Large intestine (tissue), 3 donors: Measurements from ENCODE around the gene PCDH19. TPM values are rescaled to one million over a fixed set of nuclear protein-coding genes. Genes with fewer than 3 reads are reported as not detected.

Source experiments
- DNase-seq, 2 donors: peaks; one replicate each; pipeline versions ENCODE4 v3.0.0 to v3.0.0-alpha.2; 2013
- H3K27ac ChIP-seq: one replicate; pipeline ENCODE4 v1.5.1; 2013; ENCODE audit warnings: low read length
- H3K27me3 ChIP-seq: 2 replicates; pipeline ENCODE4 v1.6.1; 2013; ENCODE audit warnings: low read length; ENCODE audit not compliant: control insufficient read depth, insufficient read depth
- H3K36me3 ChIP-seq: 2 replicates; pipeline ENCODE4 v1.6.1; 2013; ENCODE audit warnings: low read length; ENCODE audit not compliant: control insufficient read depth, insufficient read depth
- H3K4me1 ChIP-seq: one replicate; pipeline ENCODE4 v1.6.1; 2013; ENCODE audit warnings: low read length; ENCODE audit not compliant: control insufficient read depth, insufficient read depth
- H3K4me3 ChIP-seq: one replicate; pipeline ENCODE4 v1.5.1; 2013; ENCODE audit warnings: low read length
- H3K9me3 ChIP-seq: one replicate; pipeline ENCODE4 v1.6.1; 2013; ENCODE audit warnings: mild to moderate bottlenecking, low read depth, low read length, moderate library complexity; ENCODE audit not compliant: control insufficient read depth
- WGBS: methylation state at CpG from one replicate; pipeline ENCODE4 v1.1.5; 2013; ENCODE audit warnings: low lambda C conversion rate; ENCODE audit not compliant: insufficient coverage; 5-methylcytosine and 5-hydroxymethylcytosine counted together
- polyA plus RNA-seq: library from polyadenylated mRNA; unstranded; fragments of 120-200 nt; gene quantifications from one replicate; pipeline ENCODE4 v1.2.1, GENCODE V29; 2013

Gene PCDH19
- polyA plus RNA-seq, 1 donor, result 1.5 TPM

- WGBS, result no CpG with 5 or more reads among the region's 4 CpGs
- H3K27ac ChIP-seq, result no peak overlapping the region
- H3K4me3 ChIP-seq, result no peak overlapping the region
- DNase-seq, result no peak
- H3K4me1 ChIP-seq, result no peaks in the 10 kb centered on the region
- H3K9me3 ChIP-seq, result no peaks in the 10 kb centered on the region
- no peaks in the 10 kb centered on the region for H3K27me3 ChIP-seq
- H3K36me3 ChIP-seq, result no peaks in the 10 kb centered on the region
Observed at GRCh38 chrX:100353326-100353725, 56.7 kb downstream of the PCDH19 start.

- no peaks in the 10 kb centered on the region for H3K9me3 ChIP-seq
- no peak overlapping the region for H3K4me3 ChIP-seq
- WGBS, result no CpG with 5 or more reads among the region's 5 CpGs
- no peak for DNase-seq
- no peak overlapping the region for H3K27ac ChIP-seq
- H3K36me3 ChIP-seq, result no peaks in the 10 kb centered on the region
- H3K27me3 ChIP-seq, result no peaks in the 10 kb centered on the region
- no peaks in the 10 kb centered on the region for H3K4me1 ChIP-seq
Observed at GRCh38 chrX:100350704-100351489, 59.2 kb downstream of the PCDH19 start.

DNA sequence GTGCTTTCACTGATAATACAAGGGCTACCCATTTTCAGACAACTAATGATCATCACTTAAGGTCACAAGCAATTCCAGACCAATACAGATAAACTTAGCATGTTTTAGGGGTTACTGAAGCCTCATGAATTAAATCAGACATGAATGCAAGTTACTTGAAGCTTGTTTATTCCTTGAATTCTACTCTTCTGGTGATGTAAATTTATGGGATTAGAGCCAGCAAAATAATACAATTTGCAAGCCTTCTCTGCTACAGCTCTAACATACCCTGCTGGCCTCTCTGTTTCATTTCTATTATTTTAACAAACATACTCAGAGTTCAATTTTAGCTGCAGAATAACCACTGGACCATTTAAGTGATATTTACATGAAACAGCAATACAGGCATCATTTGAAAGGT lies 60.7 kb downstream of the PCDH19 start:
- H3K9me3 ChIP-seq, result no peaks in the 10 kb centered on the region
- H3K36me3 ChIP-seq, result no peaks in the 10 kb centered on the region

GRCh38 chrX:100341142-100341510 lies 68.9 kb downstream of the PCDH19 start:
- H3K4me1 ChIP-seq, result no peaks in the 10 kb centered on the region
- no peak overlapping the region for H3K4me3 ChIP-seq
- DNase-seq, result no peak
- H3K27me3 ChIP-seq, result no peaks in the 10 kb centered on the region
- H3K27ac ChIP-seq, result no peak overlapping the region
- H3K9me3 ChIP-seq, result no peaks in the 10 kb centered on the region
- H3K36me3 ChIP-seq, result no peaks in the 10 kb centered on the region
- WGBS, result 71% methylated on average over 1 of the region's 4 CpGs

More for the DNA sequence above, 60.7 kb downstream of the PCDH19 start:
- Histone ChIP-seq H3K27me3 (no peaks in the 10 kb centered on the region), H3K4me1 (no peaks in the 10 kb centered on the region), H3K4me3 (no peak overlapping the region), H3K27ac (no peak overlapping the region)
- DNase-seq, result no peak

DNA sequence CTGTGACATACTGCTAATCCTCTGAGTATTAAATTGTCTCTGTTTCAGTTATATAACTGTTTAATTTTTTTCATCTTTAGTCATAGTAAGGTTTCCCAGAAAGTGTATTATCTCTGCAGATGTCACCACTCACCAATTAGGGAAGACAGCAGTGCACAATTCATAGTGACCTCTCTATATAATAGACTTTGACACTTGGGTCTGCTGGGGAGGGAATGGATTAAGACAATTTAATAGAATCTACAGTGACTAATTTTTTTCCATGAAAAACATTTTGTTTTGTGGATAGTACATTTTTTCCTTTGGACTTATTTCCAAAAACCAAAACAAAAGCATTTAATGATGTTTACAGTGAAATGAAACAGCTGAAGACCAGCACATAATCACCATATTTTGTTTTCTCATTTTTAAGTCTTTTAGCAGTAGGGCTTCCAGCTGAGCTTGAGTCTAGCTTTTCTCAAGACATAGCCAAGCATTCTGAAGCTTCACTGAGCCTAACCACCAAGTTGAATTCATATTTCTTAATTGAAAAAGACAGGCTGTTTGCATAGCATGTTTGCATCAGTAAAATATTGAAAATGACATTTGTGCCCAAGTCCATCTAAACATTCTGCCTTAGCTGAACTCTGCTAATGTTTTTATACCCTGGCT lies 69.5 kb downstream of the PCDH19 start:
- Histone ChIP-seq H3K9me3 (no peaks in the 10 kb centered on the region), H3K27ac (no peak overlapping the region), H3K4me1 (no peaks in the 10 kb centered on the region), H3K4me3 (no peak overlapping the region), H3K27me3 (no peaks in the 10 kb centered on the region), H3K36me3 (no peaks in the 10 kb centered on the region)
- no peak for DNase-seq

- Histone ChIP-seq H3K27me3 (no peaks in the 10 kb centered on the region), H3K4me1 (no peaks in the 10 kb centered on the region), H3K36me3 (no peaks in the 10 kb centered on the region), H3K27ac (no peak overlapping the region), H3K4me3 (no peak overlapping the region), H3K9me3 (no peaks in the 10 kb centered on the region)
- WGBS, result no CpG with 5 or more reads among the region's 6 CpGs
- DNase-seq, result no peak
Observed at GRCh38 chrX:100328351-100328750, 81.7 kb downstream of the PCDH19 start.

GRCh38 chrX:100319716-100320115 lies 90.4 kb downstream of the PCDH19 start:
- Histone ChIP-seq H3K27me3 (no peaks in the 10 kb centered on the region), H3K4me3 (no peak overlapping the region), H3K36me3 (no peaks in the 10 kb centered on the region), H3K27ac (no peak overlapping the region), H3K4me1 (no peaks in the 10 kb centered on the region), H3K9me3 (no peaks in the 10 kb centered on the region)
- no peak for DNase-seq
- WGBS, result no CpG with 5 or more reads among the region's 2 CpGs

DNA sequence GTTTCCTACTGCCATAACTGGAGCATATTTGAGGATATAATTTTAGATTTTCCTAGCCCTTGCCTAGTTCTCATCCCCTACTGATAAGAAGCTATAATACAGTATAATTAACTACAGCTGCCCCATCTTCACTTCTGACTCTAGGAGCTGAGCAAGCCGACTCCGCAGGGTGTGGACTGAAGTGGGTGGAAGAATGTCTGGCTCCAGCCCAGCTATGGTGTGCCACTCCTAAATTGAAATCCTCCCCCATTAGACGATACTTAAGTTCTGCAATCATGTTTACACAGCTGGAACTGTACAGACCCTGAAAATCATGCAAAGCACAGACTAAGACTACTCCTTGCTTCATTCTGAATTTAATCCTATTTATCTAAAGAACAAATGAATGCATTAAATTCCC lies 93.1 kb downstream of the PCDH19 start:
- H3K4me1 ChIP-seq, result no peaks in the 10 kb centered on the region

GRCh38 chrX:100315566-100315965 lies 94.5 kb downstream of the PCDH19 start:
- Histone ChIP-seq H3K9me3 (no peaks in the 10 kb centered on the region), H3K36me3 (no peaks in the 10 kb centered on the region), H3K27ac (no peak overlapping the region), H3K4me3 (no peak overlapping the region), H3K27me3 (no peaks in the 10 kb centered on the region), H3K4me1 (no peaks in the 10 kb centered on the region)
- no peak for DNase-seq
- WGBS, result no CpG with 5 or more reads among the region's 3 CpGs

More for the DNA sequence above, 93.1 kb downstream of the PCDH19 start:
- no peak for DNase-seq
- H3K9me3 ChIP-seq, result no peaks in the 10 kb centered on the region
- H3K36me3 ChIP-seq, result no peaks in the 10 kb centered on the region
- H3K27ac ChIP-seq, result no peak overlapping the region
- no peak overlapping the region for H3K4me3 ChIP-seq
- WGBS, result no CpG with 5 or more reads among the region's 3 CpGs
- H3K27me3 ChIP-seq, result no peaks in the 10 kb centered on the region

DNA sequence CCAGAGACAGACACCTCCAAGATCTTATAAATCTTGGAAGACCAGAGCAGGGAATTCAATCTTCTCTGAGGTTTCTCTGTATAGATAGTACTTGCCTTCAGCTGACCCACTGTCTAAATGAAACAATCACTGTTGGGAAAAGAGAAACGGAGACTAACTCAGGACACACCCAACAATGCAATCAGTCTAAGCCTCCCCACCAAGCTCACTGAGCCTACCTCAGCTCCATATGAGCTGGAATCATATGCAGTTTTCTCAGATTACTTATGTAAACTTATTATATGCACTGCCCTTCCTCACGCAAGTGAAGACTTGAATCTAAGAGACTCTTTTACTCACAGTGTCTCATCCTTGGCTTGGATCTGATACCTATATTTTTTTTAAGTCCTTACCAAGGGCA lies 110.5 kb downstream of the PCDH19 start:
- no peaks in the 10 kb centered on the region for H3K36me3 ChIP-seq
- no peaks in the 10 kb centered on the region for H3K4me1 ChIP-seq
- no peaks in the 10 kb centered on the region for H3K27me3 ChIP-seq
- no peak for DNase-seq
- WGBS, result 83% methylated on average over 1 of the region's 2 CpGs
- H3K27ac ChIP-seq, result no peak overlapping the region
- H3K9me3 ChIP-seq, result no peaks in the 10 kb centered on the region
- H3K4me3 ChIP-seq, result no peak overlapping the region

GRCh38 chrX:100297728-100298127 lies 112.3 kb downstream of the PCDH19 start:
- H3K27ac ChIP-seq, result no peak overlapping the region
- H3K4me1 ChIP-seq, result no peaks in the 10 kb centered on the region
- H3K9me3 ChIP-seq, result no peaks in the 10 kb centered on the region
- WGBS, result no CpG with 5 or more reads among the region's 1 CpG
- no peak for DNase-seq
- no peaks in the 10 kb centered on the region for H3K27me3 ChIP-seq
- no peaks in the 10 kb centered on the region for H3K36me3 ChIP-seq
- H3K4me3 ChIP-seq, result no peak overlapping the region
